Hepatocyte (in vitro differentiated cells): ENCODE measurements around the gene OSBPL7. TPM values are rescaled to one million over a fixed set of nuclear protein-coding genes. Genes with fewer than 3 reads are reported as not detected.

ENCODE experiments used
- DNase-seq: peaks from one replicate; pipeline ENCODE4 v3.0.0-alpha.2; 2016; ENCODE audit warnings: low spot score
- H2AFZ ChIP-seq: fragments of 200-600 bp; sonication (generic); 2 replicates; pipeline ENCODE4 v1.6.0; 2016; ENCODE audit warnings: antibody characterized with exemption, mild to moderate bottlenecking
- H3K27ac ChIP-seq: fragments of 200-600 bp; sonication (generic); 2 replicates; pipeline ENCODE4 v1.5.1; 2016; ENCODE audit warnings: mild to moderate bottlenecking
- H3K27me3 ChIP-seq: fragments of 200-600 bp; sonication (generic); 2 replicates; pipeline ENCODE4 v1.6.1; 2016
- H3K36me3 ChIP-seq: fragments of 200-600 bp; sonication (generic); replicated peaks from 2 replicates; pipeline ENCODE4 v1.5.1; 2016; ENCODE audit warnings: low read depth; ENCODE audit not compliant: insufficient read depth
- H3K4me1 ChIP-seq: fragments of 200-600 bp; sonication (generic); 2 replicates; pipeline ENCODE4 v1.5.1; 2016; ENCODE audit warnings: mild to moderate bottlenecking, moderate library complexity; ENCODE audit not compliant: insufficient read depth
- H3K4me2 ChIP-seq: fragments of 200-600 bp; sonication (generic); 2 replicates; pipeline ENCODE4 v1.6.0; 2016
- H3K4me3 ChIP-seq: fragments of 200-600 bp; sonication (generic); 2 replicates; pipeline ENCODE4 v1.5.1; 2016; ENCODE audit warnings: mild to moderate bottlenecking
- H3K79me2 ChIP-seq: fragments of 200-600 bp; sonication (generic); 2 replicates; pipeline ENCODE4 v1.6.0; 2017; ENCODE audit warnings: mild to moderate bottlenecking
- H3K9me2 ChIP-seq: fragments of 200-600 bp; sonication (generic); replicated peaks from 2 replicates; pipeline ENCODE4 v1.6.0; 2017; ENCODE audit warnings: mild to moderate bottlenecking; ENCODE audit not compliant: insufficient read depth
- H3K9me3 ChIP-seq: fragments of 200-600 bp; sonication (generic); 2 replicates; pipeline ENCODE4 v1.5.1; 2016; ENCODE audit warnings: low read depth, mild to moderate bottlenecking
- H4K20me1 ChIP-seq: fragments of 200-600 bp; sonication (generic); 2 replicates; pipeline ENCODE4 v1.6.0; 2016; ENCODE audit warnings: mild to moderate bottlenecking; ENCODE audit not compliant: insufficient read depth, poor library complexity, severe bottlenecking
- EZH2 ChIP-seq: fragments of 200-600 bp; sonication (generic); IDR thresholded peaks from 2 replicates; pipeline ENCODE4 v1.6.1; 2016; ENCODE audit warnings: antibody characterized with exemption, mild to moderate bottlenecking, borderline replicate concordance
- EZH2phosphoT487 ChIP-seq: fragments of 200-600 bp; sonication (generic); IDR thresholded peaks from one replicate; pipeline ENCODE4 v1.6.1; 2018; ENCODE audit warnings: antibody characterized with exemption, mild to moderate bottlenecking, low read depth, moderate library complexity; ENCODE audit not compliant: unreplicated experiment, severe bottlenecking
- whole genome bisulfite sequencing: methylation state at CpG from one replicate; pipeline ENCODE4 v1.1.6; 2016; ENCODE audit warnings: low lambda C conversion rate; ENCODE audit errors: missing lambda C conversion rate; 5-methylcytosine and 5-hydroxymethylcytosine counted together
- polyA plus RNA-seq: library from polyadenylated mRNA; unstranded; fragments of >200 nt; fragmentation: Nextera tagmentation; extraction: Ambion mirVana; gene quantifications from 2 replicates; pipeline ENCODE4 v1.2.1, GENCODE V29; 2016
- total RNA-seq: library from RNA; depleted of rRNA; stranded (reverse); fragments of >200 nt; gene quantifications from 2 replicates; pipeline ENCODE4 v1.2.3, GENCODE V29; 2014
- TF ChIP-seq, protein P1 (sequence below): fragments of 200-600 bp; sonication (generic); IDR thresholded peaks from 2 replicates; pipeline ENCODE4 v1.5.1; 2016; ENCODE audit warnings: antibody characterized with exemption, mild to moderate bottlenecking; ENCODE audit not compliant: poor library complexity

The OSBPL7 gene
- total and polyA plus RNA-seq, 2 experiments from 2014 or later = 6.2 to 9.3 TPM

DNA sequence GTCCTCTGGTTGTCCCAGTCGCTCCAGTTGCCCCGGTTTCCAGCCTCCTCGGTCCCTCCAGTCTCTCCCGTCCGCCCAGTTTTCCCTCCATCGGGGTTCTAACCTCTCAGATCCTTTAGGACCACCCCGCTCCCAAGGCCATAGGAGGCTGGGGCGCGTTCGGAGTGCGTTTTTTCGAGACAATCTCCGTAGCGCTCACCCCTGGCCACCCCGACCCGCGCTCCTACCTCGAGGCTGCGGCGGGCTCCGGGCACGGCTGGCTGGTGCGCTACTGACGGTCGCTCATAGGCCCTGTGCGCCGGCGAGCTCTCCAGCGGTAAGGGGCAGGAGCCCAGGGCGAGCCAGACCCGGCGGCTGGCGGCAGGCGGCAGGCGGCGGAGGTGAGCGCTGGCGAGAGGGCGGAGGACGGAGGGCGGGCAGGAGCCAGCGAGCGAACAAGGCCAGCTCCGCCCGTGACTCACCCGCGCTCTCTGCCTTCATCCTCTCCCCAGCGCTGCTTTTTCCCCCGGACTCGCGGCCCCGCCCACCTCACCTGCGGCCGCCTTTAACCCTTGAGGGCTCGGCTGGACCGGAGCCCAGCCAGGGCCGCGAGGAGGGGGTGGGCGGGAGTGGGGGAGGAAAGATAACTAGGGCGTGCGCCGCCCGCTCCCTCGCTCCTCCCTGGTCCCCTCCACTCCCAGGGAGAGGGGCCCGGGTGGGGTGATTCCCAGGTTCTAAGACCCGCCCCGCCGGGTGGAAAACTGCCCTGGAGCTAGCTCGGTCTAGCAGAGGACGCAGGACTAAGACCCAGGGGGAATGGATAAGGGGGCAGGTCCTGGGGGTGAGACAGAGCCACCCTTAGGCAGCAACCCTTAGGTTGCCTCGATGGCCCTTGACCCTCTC, 29.3 kb upstream of the OSBPL7 start, which contains the start of gene SP6:
Gene SP6, minus strand, starts transcription at position 472 of the 882 bp plus-strand sequence. CDS start 2,734 bp downstream, outside the sequence.
- no peaks in the 10 kb centered on the region for H3K9me3 ChIP-seq
- no peaks in the 10 kb centered on the region for H4K20me1 ChIP-seq
- H3K27ac ChIP-seq = no peak within 1 kb of the TSS
- 3% methylated on average over 42 of the region's 71 CpGs for WGBS
- peak; percentile 94 for DNase-seq
- H3K36me3 ChIP-seq = no peaks in the 10 kb centered on the region
- no peaks in the 10 kb centered on the region for H3K79me2 ChIP-seq
- peak within 1 kb of the TSS; percentile 51 for H2AFZ ChIP-seq
- TF ChIP-seq EZH2phosphoT487 = no peak
- peak; percentile 71 for TF ChIP-seq EZH2
- TF ChIP-seq, protein P1, sequence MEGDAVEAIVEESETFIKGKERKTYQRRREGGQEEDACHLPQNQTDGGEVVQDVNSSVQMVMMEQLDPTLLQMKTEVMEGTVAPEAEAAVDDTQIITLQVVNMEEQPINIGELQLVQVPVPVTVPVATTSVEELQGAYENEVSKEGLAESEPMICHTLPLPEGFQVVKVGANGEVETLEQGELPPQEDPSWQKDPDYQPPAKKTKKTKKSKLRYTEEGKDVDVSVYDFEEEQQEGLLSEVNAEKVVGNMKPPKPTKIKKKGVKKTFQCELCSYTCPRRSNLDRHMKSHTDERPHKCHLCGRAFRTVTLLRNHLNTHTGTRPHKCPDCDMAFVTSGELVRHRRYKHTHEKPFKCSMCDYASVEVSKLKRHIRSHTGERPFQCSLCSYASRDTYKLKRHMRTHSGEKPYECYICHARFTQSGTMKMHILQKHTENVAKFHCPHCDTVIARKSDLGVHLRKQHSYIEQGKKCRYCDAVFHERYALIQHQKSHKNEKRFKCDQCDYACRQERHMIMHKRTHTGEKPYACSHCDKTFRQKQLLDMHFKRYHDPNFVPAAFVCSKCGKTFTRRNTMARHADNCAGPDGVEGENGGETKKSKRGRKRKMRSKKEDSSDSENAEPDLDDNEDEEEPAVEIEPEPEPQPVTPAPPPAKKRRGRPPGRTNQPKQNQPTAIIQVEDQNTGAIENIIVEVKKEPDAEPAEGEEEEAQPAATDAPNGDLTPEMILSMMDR = peak; percentile 37
- H3K27me3 ChIP-seq = peaks cover 87% of the 10 kb centered on the region
- peak within 1 kb of the TSS; percentile 90 for H3K4me2 ChIP-seq
- peaks cover 16% of the 10 kb centered on the region for H3K4me1 ChIP-seq
- H3K9me2 ChIP-seq = no peaks in the 10 kb centered on the region
- peak within 1 kb of the TSS; percentile 25 for H3K4me3 ChIP-seq

- Histone ChIP-seq H3K9me2 (no peaks in the 10 kb centered on the region), H3K79me2 (no peaks in the 10 kb centered on the region), H3K4me2 (peak overlapping the region; percentile 90), H3K9me3 (no peaks in the 10 kb centered on the region), H3K4me3 (no peak overlapping the region), H3K4me1 (peaks cover 18% of the 10 kb centered on the region), H4K20me1 (no peaks in the 10 kb centered on the region), H2AFZ (peak overlapping the region; percentile 51), H3K36me3 (no peaks in the 10 kb centered on the region), H3K27me3 (peaks cover 85% of the 10 kb centered on the region), H3K27ac (no peak overlapping the region)
- no peak for DNase-seq
- TF ChIP-seq EZH2phosphoT487 (no peak), EZH2 (no peak)
- TF ChIP-seq, protein P1 = no peak
- 40% methylated on average over 8 of the region's 9 CpGs for WGBS
Observed at GRCh38 chr17:47850373-47850691, 28.7 kb upstream of the OSBPL7 start.

GRCh38 chr17:47848198-47848513, 26.6 kb upstream of the OSBPL7 start:
- no peaks in the 10 kb centered on the region for H4K20me1 ChIP-seq
- peaks cover 34% of the 10 kb centered on the region for H3K4me1 ChIP-seq
- peak overlapping the region; percentile 57 for H3K4me2 ChIP-seq
- no peaks in the 10 kb centered on the region for H3K36me3 ChIP-seq
- no peaks in the 10 kb centered on the region for H3K9me2 ChIP-seq
- H3K27me3 ChIP-seq = peaks cover 63% of the 10 kb centered on the region
- no peak overlapping the region for H3K4me3 ChIP-seq
- no peak for DNase-seq
- H3K9me3 ChIP-seq = no peaks in the 10 kb centered on the region
- no peak overlapping the region for H2AFZ ChIP-seq
- 51% methylated on average over 19 of the region's 23 CpGs for WGBS
- no peak overlapping the region for H3K27ac ChIP-seq
- no peak for TF ChIP-seq EZH2
- TF ChIP-seq, protein P1 = no peak
- TF ChIP-seq EZH2phosphoT487 = no peak
- H3K79me2 ChIP-seq = no peaks in the 10 kb centered on the region
